Stimulated activated CD8-positive, alpha-beta memory T cell treated with anti-CD3 and anti-CD28 coated beads, Interleukin-4, amount 100 ng/mL, for 48 hours (primary cell): ENCODE measurements around the gene UBAP1.
"Not testable (repeated sequence)": the region's sequence is repeated elsewhere in the genome, so short reads cannot be mapped to it uniquely, and the experiment has no call there.

Experiments
- DNase-seq: peaks from one replicate; pipeline ENCODE4 v3.0.0-alpha.2; 2020

UBAP1 gene

DNA sequence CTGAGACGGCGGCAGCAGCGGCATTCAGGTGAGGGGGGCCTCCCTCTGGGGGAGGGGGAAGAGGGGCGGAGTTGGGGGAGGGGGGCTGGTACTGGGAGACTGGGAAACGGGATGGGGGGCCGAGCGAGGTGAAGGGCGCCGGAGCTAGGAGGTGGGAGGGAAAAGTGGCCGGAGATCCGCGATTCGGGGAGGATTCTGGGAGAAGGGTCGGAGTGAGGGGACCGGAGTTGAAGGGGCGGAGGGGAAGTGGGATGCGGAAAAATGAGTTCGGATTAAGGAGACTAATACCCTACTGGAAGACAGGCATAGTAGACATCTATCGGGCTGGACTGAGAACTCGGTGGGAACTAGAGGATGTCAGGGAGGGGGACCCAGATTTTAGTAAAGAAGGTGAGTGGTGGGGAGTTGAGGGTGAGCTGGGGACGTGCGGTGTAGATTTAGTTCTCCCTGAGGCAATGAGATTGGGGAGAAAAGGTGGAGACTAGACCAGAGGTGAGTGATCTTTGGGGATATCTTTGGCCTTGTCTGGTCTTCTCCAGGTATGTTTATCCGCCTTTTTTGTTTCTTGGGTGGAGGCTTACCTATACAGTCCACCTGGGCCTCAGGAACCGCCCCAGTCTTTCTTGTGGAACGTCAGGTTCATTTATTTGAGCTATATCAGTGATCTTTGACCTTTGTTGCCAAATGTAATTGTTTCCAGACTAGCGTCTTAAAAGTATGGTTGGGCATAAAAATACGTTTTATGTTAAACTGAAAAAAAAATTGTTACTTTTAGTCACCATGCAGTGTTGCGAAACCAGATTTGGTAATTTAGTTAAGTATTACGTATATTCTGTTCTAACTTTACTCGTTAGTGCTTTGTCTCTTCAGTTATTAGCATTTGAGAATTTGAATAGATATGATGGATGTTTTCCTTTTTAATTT, 632 bp downstream of the UBAP1 start:
- no peak for DNase-seq

DNA sequence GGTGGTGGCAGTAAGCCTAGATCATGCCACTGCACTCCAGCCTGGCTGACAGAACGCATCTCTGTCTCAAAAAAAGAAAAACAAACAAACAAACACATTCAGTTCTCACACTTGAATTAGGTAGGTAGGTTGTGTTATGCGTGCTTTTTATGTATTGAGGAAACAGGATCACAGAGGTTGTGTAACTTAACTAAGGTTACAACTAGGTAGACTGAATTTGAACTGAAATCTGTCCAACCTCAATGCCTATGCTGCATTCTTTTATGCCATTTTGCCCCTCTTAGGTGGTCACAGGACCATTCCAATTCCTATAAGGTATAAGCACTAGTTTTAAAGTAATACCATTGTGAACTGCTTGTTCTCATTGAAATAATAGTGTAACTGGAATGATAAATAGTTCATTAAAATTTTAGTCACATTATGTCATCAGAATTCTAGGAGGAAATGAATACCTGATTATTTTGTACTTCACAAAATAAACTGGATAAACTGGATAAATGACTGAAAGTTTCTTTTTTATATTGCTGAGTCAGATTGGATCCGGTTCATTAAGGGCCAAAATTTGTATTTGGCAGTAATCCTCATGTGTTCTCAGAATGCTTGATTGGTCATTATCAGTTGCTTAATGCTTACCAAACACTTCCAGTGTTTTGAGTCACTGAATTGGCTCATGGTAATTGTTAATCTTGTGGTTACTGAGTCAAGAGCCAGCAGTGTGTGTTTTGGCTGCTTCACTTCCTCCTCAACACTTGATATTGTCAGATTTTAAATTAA, 7.1 kb downstream of the UBAP1 start:
- no peak for DNase-seq

DNA sequence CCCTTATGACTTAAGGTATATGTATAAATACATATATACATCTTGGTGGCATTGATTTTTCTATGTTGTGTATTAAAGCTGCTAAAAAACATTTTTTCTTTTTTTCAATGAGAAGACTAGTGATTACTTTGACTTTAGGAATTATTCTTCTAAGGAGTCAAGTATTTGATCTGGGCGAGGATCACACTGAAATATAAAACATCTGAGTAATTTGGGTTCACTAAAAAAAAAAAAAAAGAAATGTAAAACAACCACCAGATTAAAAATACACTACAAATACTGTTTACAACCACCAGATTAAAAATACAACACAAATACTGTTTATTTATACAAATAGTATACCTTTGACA, 9.0 kb downstream of the UBAP1 start:
- no peak for DNase-seq

DNA sequence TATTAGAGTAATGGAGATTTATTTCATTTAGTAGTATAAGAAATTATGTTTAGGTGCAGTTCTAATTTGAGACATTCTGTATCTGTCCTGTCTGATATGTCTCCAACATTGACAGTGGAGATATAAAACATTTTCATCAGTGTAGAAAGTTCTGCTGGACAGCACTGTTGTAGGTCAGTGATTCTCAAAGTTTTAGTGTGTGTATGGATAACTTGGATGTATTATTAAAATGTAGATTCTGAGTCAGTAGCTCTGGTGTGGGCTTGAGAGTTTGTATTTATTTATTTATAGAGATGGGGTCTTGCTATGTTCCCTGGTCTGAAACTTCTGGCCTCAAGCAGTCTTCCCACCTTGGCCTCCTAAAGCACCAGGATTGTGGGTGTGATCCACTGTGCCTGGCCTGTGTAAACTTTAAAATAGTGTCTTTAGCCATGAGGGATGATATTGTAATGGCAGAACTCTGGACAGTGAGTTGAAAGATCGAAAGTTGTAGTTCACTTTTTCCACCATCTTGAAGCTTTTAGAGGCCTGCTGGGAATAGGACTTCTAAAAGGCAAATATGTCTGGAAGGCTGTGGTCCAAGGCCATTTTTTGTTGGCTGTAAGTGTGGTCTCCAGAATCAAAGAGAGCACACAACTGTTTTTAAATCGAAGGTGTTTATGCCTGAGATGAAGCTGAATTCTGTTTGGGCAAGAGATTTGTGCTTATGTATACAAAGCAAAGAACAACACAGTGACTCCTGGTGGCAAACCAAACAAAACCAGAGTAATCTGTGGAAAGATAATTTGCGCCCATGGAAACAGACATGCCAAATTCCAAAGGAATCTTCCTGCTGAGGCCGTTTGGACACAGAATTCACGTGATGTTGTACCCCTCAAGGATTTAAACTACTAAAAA, 12.4 kb downstream of the UBAP1 start:
- no peak for DNase-seq

DNA sequence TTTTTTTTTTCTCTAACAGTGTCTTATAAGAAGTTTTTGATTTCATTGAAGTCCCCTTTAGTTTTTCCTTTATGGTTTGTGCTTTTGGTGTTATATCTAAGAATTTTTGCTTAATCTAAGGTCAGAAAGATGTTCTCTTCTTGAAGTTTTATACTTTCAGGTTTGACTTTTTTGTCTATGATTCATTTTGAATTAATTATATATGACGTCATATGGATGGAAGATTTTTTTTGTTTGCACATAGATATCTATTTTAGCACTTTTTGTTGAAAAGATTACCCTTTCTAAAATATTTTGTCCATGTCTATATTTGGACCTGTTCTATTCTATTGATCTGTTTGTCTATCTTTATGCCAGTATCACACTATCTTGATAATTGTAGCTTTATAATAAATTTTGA, 16.3 kb downstream of the UBAP1 start:
- DNase-seq: no peak

DNA sequence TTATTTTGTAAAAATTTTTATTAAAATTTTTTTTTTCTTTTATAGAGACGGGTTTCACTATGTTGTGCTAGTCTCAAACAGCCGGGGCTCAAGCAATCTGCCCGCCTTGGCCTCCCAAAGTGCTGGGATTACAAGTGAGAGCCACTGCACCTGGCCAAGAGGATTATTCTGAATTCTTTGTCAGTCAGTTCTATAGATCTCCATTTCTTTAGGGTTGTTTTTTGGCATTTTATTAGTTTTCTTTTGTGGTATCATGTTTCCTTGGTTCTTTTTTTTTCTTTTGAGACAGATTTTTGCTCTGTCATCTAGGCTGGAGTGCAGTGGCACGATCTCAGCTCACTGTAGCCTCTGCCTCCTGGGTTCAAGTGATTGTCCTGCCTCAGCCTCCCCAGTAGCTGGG, 18.4 kb downstream of the UBAP1 start:
- DNase-seq: not testable (repeated sequence)

DNA sequence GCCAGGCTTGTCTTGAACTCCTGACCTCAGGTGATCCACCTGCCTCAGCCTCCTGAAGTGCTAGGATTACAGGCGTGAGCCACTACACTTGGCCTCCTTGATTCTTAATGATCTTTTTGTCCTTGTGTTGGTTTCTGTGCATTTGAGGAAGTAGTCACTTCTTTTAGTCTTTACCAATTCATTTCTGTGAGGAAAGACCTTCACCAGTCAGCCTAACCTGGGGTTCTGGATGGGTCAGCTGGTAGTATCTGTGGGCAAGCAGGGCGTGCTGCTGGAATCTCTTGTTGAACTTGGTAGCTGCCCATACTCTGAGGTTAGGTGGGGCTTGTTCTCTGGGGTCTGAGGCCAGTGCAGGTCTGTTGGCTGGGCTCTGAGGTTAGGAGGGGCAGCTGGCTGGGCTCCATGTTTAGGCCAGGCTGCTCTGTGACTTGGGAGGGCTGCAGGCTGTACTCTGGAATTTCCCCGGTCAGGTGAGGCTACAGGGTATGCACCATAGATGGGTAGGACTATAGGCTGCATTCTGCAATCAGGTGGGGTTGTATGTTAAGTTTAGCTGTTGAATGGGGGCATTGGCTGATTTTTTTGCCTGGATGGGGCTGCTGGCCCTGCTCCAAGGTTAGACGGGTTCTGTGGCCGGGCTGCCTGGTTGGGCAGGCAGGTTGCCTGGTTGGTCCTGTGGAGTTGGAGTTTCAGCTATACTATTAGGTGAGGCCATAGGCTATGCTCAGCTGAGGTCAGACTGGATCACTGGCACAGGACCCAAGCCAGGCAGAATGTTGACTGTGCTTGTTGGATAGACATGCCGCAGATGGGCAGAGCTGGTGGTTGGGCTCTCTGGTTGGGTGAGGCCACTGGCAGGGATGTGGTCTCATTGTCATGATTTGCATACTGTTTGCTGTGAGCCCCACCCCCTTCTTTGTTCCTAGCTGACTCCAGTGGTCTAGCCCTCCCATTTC, 19.2 kb downstream of the UBAP1 start:
- DNase-seq: no peak

DNA sequence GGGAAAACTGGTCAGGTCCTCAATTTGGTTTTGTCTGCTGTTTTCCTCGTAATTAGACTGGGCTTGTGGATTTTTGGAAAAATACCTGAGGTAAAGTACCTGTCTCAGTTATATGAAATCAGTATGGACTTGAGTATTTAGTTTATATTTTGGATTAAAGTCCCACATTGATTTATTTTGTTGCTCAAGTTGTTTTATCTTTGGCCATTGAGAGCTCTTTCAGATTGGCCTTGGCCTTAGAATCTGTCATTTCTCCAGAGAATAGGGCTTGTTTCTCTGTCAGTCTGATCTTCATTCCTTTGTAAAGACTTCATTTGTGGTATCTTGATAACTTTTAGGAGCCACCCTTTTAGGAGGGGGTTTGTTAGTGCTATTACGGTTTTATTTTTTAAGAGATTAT, 21.2 kb downstream of the UBAP1 start:
- no peak for DNase-seq

DNA sequence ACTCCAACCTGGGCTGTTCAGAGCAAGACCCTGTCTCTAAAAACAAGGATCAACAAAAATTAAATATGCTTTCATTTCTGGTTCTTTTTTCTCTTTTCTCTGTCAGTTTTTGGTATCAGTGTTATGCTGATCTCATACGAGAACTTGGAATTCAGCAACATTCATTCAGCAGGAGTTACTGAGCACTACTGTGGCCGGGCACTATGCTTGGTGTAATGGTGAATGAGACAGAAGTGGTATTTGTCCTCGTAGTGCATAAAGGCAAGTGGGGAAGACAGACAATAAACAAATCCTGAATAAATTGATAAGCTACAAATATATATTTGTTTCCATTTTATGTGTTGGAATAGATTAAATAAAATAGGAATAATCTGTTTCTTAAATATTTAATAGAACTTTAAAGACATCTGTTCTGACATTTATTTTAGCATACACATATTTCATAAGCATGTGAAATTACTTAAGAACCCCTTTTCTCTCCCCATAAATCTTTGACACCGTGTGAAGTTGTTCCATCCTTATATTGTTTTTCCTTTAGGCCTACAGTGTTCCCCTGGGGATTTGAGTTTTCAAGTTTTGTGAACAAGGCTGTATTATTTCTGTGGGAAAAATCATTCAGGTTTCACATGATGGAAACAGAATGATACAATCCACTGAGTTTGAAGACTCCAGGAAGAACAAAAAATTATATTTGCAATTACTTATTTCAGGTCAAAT, 24.6 kb downstream of the UBAP1 start:
- DNase-seq: no peak

DNA sequence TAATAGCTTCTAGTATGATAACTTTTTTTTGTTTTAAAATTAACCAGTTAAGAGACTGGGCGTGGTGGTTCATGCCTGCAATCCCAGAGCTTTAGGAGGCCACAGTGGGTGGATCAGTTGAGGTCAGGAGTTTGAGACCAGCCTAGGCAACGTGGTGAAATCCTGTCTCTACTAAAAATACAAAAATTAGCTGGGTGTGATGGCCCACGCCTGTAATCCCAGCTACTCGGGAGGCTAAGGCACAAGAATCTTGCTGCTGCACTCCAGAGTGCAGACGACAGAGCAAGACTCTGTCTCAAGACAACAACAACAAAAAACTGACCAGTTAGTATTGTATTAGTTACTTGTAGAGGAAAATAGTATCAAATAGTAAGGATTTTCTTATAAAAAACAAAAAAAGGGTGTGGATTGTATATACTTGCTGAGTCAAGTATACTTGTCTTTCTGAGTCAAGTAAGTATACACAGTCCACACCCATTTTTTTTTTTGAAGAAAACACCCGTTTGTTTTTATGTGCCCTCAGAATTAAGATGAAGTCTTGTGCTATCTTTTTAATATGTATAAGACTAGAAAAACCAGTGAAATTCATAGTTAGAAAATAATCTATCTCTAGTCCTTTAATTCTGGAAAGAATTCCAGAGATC, 25.3 kb downstream of the UBAP1 start:
- no peak for DNase-seq

DNA sequence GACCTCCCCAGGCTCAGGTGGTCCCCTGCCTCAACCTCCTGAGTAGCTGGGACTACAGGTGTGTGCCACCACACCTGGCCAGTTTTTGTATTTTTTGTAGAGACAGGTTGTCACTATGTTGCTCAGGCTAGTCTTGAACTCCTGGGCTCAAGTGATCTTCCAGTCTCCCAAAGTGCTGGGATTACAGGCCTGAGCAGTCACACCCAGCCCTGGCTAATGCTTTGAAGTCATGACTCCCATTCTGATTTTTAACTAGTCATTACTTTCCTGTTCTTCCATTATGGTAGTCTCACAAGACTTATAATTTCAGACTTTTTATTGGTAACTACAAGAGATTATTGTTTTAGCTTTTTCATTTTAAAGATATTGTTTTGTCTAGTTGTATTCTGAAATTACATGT, 26.3 kb downstream of the UBAP1 start:
- DNase-seq: no peak

DNA sequence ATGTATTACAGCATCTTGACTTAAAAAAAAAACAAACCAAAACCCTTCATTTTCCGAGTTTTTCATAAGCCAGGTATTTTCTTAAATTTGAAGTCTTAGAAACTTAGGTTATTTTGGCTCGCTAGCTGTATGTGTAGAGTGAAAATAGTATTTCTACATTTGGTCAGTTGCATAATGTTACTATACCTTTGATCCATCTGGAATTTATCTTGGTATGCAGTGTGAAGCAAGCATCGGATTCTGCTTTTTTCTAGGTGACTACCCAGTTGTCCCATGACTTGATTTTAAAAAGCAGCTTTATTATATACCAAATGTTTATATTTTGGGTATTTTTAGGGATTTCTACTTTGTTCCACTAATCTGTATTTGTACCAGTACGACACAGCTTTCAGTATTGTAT, 27.7 kb downstream of the UBAP1 start:
- no peak for DNase-seq

DNA sequence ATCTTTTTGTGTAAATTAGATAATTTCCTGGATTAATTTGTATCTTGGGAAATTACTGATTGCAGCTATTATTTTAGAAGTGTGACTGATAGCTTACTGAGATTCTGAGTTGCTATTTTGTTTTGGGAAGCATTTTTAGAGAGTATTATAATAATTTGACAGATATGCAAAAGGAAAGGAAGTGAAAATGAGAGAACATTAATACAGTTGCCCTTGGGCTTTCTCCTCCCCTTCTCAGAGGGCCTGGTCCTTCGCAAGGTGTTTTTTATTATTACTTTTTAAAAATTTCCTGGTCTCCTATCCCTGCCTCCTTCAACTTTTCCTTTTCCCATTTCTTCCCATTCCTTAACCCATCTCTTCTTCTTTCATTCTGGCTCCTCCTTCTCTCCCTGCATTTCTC, 32.6 kb downstream of the UBAP1 start:
- DNase-seq: no peak

DNA sequence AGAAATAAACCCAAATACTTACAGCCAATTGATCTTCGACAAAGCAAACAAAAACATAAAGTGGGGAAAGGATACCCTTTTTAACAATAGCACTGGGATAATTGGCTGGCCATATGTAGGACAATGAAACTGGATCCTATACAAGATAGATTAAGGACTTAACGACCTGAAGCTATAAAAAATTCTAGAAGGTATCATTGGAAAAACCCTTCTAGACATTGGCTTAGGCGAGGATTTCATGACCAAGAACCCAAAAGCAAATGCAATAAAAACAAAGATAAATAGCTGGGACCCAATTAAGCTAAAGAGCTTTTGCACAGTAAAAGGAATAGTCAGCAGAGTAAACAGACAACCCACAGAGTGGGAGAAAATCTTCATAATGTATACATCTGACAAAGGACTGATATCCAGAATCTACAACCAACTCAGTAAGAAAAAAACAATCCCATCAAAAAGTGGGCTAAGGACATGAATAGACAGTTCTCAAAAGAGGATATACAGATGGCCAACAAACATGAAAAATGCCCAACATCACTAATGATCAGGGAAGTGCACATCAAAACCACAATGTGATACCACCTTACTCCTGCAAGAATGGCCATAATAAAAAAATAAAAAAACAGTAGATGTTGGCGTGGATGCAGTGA, 35.6 kb downstream of the UBAP1 start:
- DNase-seq: not testable (repeated sequence)

DNA sequence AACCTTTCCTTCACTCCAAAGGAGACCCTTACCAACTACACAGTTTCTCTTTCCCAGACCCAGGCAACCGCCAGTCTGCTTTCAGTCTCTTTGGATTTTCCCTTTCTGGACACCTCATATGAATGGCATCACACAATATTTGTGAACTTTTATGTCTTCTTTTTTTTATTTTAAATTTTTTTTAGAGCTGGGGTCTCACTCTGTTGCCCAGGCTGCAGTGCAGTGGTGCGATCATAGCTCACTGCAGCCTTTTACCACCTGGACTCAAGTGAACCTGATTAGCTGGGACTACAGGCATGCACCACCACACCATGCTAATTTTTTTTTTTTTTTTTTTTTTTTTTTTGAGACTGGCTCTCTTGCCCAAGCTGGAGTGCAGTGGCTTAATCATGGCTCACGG, 37.5 kb downstream of the UBAP1 start:
- DNase-seq: no peak

DNA sequence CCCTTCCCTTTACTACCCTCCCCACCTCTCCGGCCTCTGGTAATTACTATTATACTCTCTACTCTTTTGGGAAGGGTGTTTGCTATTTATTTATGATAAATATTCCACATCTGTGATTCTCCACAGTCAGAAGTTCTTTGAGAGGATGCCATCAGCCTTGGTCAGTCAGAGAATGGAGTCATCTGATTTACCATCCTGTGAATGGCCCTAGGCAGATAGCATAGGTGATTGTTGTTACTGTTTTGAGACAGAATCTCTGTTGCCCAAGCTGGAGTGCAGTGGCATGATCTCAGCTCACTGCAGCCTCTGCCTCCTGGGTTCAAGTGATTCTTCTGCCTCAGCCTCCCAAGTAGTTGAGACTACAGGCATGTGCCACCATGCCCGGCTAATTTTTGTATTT, 38.2 kb downstream of the UBAP1 start:
- DNase-seq: not testable (repeated sequence)

DNA sequence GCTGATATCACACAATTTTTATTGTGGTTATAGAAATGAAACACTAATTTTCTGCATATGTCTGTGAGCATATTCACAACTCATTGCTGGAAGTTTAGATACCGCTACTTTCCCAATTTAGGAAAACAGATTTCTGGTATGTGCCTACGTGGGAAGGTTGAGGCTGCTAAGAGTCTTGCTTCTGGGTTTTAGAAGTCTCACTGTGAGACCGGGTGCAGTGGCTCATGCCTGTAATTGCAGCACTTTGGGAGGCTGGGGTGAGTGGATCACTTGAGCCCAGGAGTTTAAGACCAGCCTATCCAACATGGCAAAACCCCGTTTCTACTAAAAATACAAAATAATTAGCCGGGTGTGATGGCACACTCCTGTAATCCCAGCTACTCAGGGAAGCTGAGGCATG, 39.6 kb downstream of the UBAP1 start:
- DNase-seq: no peak

DNA sequence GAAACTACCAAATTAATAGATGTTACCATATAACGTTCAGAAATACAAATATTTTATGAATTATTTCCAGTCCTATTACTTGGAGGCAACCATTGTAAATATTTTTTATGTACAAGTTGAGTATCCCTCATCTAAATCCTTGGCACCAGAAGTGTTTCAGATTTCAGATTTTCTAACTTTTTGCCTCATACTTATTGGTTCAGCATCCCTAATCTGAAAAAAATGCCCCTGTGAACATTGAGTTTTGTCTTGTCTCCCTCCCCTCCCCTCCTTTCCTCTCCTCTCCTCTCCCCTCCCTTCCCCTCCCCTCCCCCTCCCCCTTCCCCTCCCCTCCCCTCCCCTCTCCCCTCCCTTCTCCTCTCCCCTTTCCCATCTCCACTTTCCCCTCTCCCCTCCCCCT, 40.6 kb downstream of the UBAP1 start:
- DNase-seq: no peak

DNA sequence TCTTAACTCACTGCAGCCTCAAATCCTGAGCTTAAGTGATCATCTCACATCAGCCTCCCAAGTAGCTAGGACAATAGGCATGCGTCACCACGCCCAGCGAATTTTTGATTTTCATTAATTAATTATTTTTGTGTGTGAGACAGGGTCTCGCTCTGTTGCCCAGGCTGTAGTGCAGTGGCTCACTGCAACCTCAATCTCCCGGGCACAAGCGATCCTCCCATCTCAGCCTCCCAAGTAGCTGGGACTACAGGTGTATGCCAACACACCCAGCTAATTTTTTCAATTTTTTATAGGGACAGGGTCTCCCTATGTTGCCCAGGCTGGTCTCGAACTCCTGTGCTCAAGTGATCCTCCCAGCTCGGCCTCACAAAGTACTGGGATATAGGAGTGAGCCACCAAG, 41.4 kb downstream of the UBAP1 start:
- no peak for DNase-seq

DNA sequence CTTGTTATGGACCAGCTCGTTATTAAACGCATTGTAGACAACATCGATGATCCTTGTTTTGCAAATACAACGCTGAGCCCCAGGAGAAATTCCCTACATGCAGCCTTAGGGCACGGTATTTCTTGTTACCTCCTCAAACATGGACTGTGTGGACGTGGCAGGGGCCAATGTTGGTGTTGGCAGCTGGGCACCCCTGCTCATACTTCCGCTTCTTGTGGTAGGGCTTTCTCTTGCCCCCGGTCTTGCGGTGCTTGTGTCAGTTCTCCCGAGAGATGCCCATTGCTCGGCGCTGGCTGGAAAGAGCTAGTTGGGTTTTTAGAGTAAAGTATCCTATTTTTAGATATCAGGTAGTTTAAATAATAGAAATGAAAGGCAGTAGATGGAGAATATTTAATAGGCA, 45.5 kb downstream of the UBAP1 start:
- no peak for DNase-seq
